Naive thymus-derived CD4-positive, alpha-beta T cell (primary cell): ENCODE data around the gene PTPRN2. TPM values are rescaled to one million over a fixed set of nuclear protein-coding genes. Genes with fewer than 3 reads are reported as not detected.
"Not testable (repeated sequence)": the region's sequence is repeated elsewhere in the genome, so short reads cannot be mapped to it uniquely, and the experiment has no call there.

Source experiments
- ATAC-seq: fragments of 150-1000 bp; cut with Tn5 transposase; 2 replicates; pipeline ENCODE4 v1.10.0; 2021; ENCODE audit warnings: mild to moderate bottlenecking, moderate library complexity
- CTCF ChIA-PET: fragments of 350-600 bp; sonication (Branson Sonifier 250); formaldehyde crosslinking; loops from one replicate; lab custom pipeline; 2021; ENCODE audit warnings: antibody characterized with exemption; lab: Charles Lee
- POLR2A ChIA-PET: fragments of 350-600 bp; sonication (Branson Sonifier 250); formaldehyde crosslinking; loops from one replicate; lab custom pipeline; 2021; ENCODE audit warnings: antibody characterized with exemption, inconsistent platforms; lab: Charles Lee
- DNase-seq, 9 donors: peaks; one replicate each; pipeline versions ENCODE4 v3.0.0 to v3.0.0-alpha.2; 2020 to 2022; ENCODE audit warnings: mixed read lengths in 1 of 9
- H3K27ac ChIP-seq: one replicate; pipeline ENCODE4 v1.7.0; 2013; ENCODE audit warnings: mild to moderate bottlenecking, low read depth, low read length, moderate library complexity
- H3K27me3 ChIP-seq, 2 donors: one replicate each; pipeline ENCODE4 v1.7.0; 2013; ENCODE audit warnings: low read length in 2 of 2, mild to moderate bottlenecking in 2 of 2, moderate library complexity in 2 of 2; ENCODE audit not compliant: control insufficient read depth in 2 of 2, insufficient read depth in 2 of 2
- H3K36me3 ChIP-seq, 3 experiments: 1 replicate in 2 of 3; 2 replicates in 1 of 3; pipeline ENCODE4 v1.7.0; 2013; ENCODE audit warnings: low read length in 3 of 3, mild to moderate bottlenecking in 3 of 3, moderate library complexity in 1 of 3; ENCODE audit not compliant: insufficient read depth in 3 of 3, control insufficient read depth in 2 of 3
- H3K4me1 ChIP-seq, 2 donors: one replicate each; pipeline ENCODE4 v1.7.0; 2013; ENCODE audit warnings: low read length in 2 of 2, mild to moderate bottlenecking in 2 of 2, moderate library complexity in 1 of 2; ENCODE audit not compliant: control insufficient read depth in 2 of 2, insufficient read depth in 2 of 2
- H3K4me3 ChIP-seq: 2 replicates; pipeline ENCODE4 v1.7.0; 2013; ENCODE audit warnings: mild to moderate bottlenecking, low read length
- H3K9me3 ChIP-seq, 3 experiments: 1 replicate in 2 of 3; 2 replicates in 1 of 3; pipeline ENCODE4 v1.7.0; 2013; ENCODE audit warnings: low read length in 3 of 3; ENCODE audit not compliant: control insufficient read depth in 2 of 3
- H3K27ac Mint-ChIP-seq, 9 donors: one replicate each; pipeline ENCODE4 v1.8.0; 2020 to 2022; ENCODE audit warnings: mixed read lengths in 9 of 9, mild to moderate bottlenecking in 8 of 9, moderate library complexity in 5 of 9, inconsistent platforms in 2 of 9
- H3K27me3 Mint-ChIP-seq, 5 donors: one replicate each; pipeline ENCODE4 v1.8.0; 2021 to 2022; ENCODE audit warnings: mixed read lengths in 5 of 5, mild to moderate bottlenecking in 1 of 5
- H3K36me3 Mint-ChIP-seq, 5 donors: one replicate each; pipeline ENCODE4 v1.8.0; 2020 to 2022; ENCODE audit warnings: mixed read lengths in 5 of 5, mild to moderate bottlenecking in 3 of 5, inconsistent platforms in 1 of 5
- H3K4me1 Mint-ChIP-seq, 7 donors: one replicate each; pipeline ENCODE4 v1.8.0; 2020 to 2022; ENCODE audit warnings: mixed read lengths in 7 of 7, mild to moderate bottlenecking in 3 of 7, inconsistent platforms in 1 of 7
- H3K4me3 Mint-ChIP-seq, 10 donors: one replicate each; pipeline ENCODE4 v1.8.0; 2020 to 2022; ENCODE audit warnings: mild to moderate bottlenecking in 10 of 10, mixed read lengths in 10 of 10, moderate library complexity in 6 of 10, inconsistent platforms in 2 of 10
- H3K9me3 Mint-ChIP-seq, 11 donors: one replicate each; pipeline ENCODE4 v1.8.0; 2020 to 2022; ENCODE audit warnings: mixed read lengths in 11 of 11, mild to moderate bottlenecking in 4 of 11, inconsistent platforms in 1 of 11, moderate library complexity in 1 of 11
- intact Hi-C, 2 donors: fragments of 100-400 bp; cut with micrococcal nuclease; formaldehyde crosslinking; loops; one replicate each; pipeline ENCODE4 v1.15.1; 2023
- polyA plus RNA-seq, 2 donors: library from polyadenylated mRNA; unstranded; fragments of 300-500 nt; fragmentation: Illumina TruSeq; gene quantifications; one replicate each; pipeline ENCODE4 v1.2.3, GENCODE V29; 2021
- total RNA-seq, 6 experiments: library from RNA in 5 of 6; stranded (reverse) in 5 of 6; gene quantifications; 1 replicate in 5 of 6; 2 replicates in 1 of 6; pipeline ENCODE4 v1.2.3 and lab custom pipeline; 2021 to 2026

Gene PTPRN2
- total and polyA plus RNA-seq, 7 experiments from 2014 or later: 0.58 to 2.3 (median 1.4) TPM

- no peaks in the 10 kb centered on the region for H3K9me3 Mint-ChIP-seq
These were observed 883.3 kb downstream of the PTPRN2 start for GRCh38 chr7:157704365-157704764.

DNA sequence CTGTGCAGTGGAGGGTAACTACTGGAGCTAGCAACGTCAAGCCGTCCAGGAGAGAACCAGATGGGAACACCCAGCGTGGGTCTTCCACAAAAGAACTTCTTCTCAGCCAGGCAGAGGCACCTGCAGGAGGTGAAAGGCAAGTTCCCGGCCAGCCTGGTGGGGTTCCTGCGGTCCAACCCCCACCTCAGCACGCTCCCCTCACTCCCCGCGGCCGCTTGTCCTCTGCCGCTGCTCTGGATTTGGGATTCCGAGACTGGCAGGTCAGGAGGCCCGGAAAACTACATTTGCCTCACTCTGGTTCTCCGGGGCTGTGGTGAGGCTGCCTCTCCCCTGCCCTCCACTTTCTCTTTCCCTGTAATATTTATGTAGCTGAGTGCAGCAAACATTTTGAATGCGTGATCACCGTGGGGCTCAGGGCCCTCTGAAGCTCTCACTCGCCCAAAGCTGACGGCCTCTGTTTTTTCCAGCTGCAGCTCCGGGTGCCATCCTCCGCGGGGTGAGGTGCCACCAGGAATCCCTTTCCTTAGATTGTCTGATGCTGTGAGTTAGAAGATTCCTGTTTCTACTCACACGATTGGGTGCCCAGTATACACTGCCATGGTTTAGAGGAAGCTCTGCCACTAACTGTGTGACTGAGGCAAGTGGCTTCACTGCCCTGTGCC is 884.0 kb downstream of the PTPRN2 start:
- H3K27ac ChIP-seq: no peak overlapping the region
- no peak for ATAC-seq
- H3K27ac Mint-ChIP-seq: peak overlapping the region in 1 of 9 donors; percentile 12

More at GRCh38 chr7:157704365-157704764, 883.3 kb downstream of the PTPRN2 start:
- intact Hi-C loops: no loop called here
- Mint-ChIP-seq H3K27me3 (peaks cover 11 to 69% (median 40%) of the 10 kb centered on the region in 5 donors), H3K27ac (no peak overlapping the region), H3K4me1 (peaks cover 0 to 1% (median 0%) of the 10 kb centered on the region in 7 donors), H3K4me3 (no peak overlapping the region), H3K36me3 (peaks cover 0 to 3% (median 0%) of the 10 kb centered on the region in 5 donors)
- H3K27ac ChIP-seq: no peak overlapping the region
- no peaks in the 10 kb centered on the region for H3K27me3 ChIP-seq
- H3K4me3 ChIP-seq: no peak overlapping the region
- no peaks in the 10 kb centered on the region for H3K9me3 ChIP-seq
- DNase-seq (no peak), ATAC-seq (no peak)
- H3K4me1 ChIP-seq: no peaks in the 10 kb centered on the region
- CTCF ChIA-PET: no interaction called here
- no peaks in the 10 kb centered on the region for H3K36me3 ChIP-seq
- POLR2A ChIA-PET: interaction anchor here (1.0 kb wide), 1 partner anchor 14 kb away, joined by 4 read pairs; no protein-coding TSS in a partner anchor

GRCh38 chr7:157703131-157703530 is 884.5 kb downstream of the PTPRN2 start:
- ATAC-seq (no peak), DNase-seq (no peak)
- Mint-ChIP-seq H3K9me3 (peaks cover 0 to 2% (median 0%) of the 10 kb centered on the region in 11 donors), H3K4me1 (no peaks in the 10 kb centered on the region), H3K27ac (peak overlapping the region in 1 of 9 donors; percentile 12), H3K36me3 (peaks cover 0 to 3% (median 0%) of the 10 kb centered on the region in 5 donors), H3K4me3 (no peak overlapping the region), H3K27me3 (peaks cover 10 to 62% (median 40%) of the 10 kb centered on the region in 5 donors)
- H3K36me3 ChIP-seq: no peaks in the 10 kb centered on the region
- H3K9me3 ChIP-seq: no peaks in the 10 kb centered on the region
- H3K4me1 ChIP-seq: no peaks in the 10 kb centered on the region
- H3K4me3 ChIP-seq: no peak overlapping the region
- H3K27ac ChIP-seq: no peak overlapping the region
- POLR2A ChIA-PET: no interaction called here
- CTCF ChIA-PET: interaction anchor here (0.6 kb wide), 1 partner anchor 35 kb away, joined by 3 read pairs; no protein-coding TSS in a partner anchor
- intact Hi-C loops: no loop called here
- no peaks in the 10 kb centered on the region for H3K27me3 ChIP-seq

More for the DNA sequence above, 884.0 kb downstream of the PTPRN2 start:
- intact Hi-C loops: no loop called here
- no peak for DNase-seq
- Mint-ChIP-seq H3K4me1 (peaks cover 0 to 1% (median 0%) of the 10 kb centered on the region in 7 donors), H3K9me3 (peaks cover 0 to 2% (median 0%) of the 10 kb centered on the region in 11 donors), H3K36me3 (peaks cover 0 to 3% (median 0%) of the 10 kb centered on the region in 5 donors), H3K27me3 (peaks cover 11 to 67% (median 40%) of the 10 kb centered on the region in 5 donors), H3K4me3 (no peak overlapping the region)
- Histone ChIP-seq H3K4me3 (no peak overlapping the region), H3K9me3 (no peaks in the 10 kb centered on the region), H3K27me3 (no peaks in the 10 kb centered on the region), H3K4me1 (no peaks in the 10 kb centered on the region), H3K36me3 (no peaks in the 10 kb centered on the region)
- ChIA-PET CTCF (interaction anchor here (0.6 kb wide), 1 partner anchor 34 kb away, joined by 3 read pairs; no protein-coding TSS in a partner anchor), POLR2A (interaction anchor here (1.0 kb wide), 1 partner anchor 13 kb away, joined by 4 read pairs; no protein-coding TSS in a partner anchor)

GRCh38 chr7:157702311-157703023 is 885.2 kb downstream of the PTPRN2 start:
- Mint-ChIP-seq H3K9me3 (peaks cover 0 to 2% (median 0%) of the 10 kb centered on the region in 11 donors), H3K27ac (no peak overlapping the region), H3K27me3 (peaks cover 10 to 60% (median 40%) of the 10 kb centered on the region in 5 donors), H3K4me1 (no peaks in the 10 kb centered on the region), H3K36me3 (peaks cover 0 to 3% (median 0%) of the 10 kb centered on the region in 5 donors), H3K4me3 (no peak overlapping the region)
- ChIA-PET CTCF (no interaction called here), POLR2A (no interaction called here)
- DNase-seq: no peak
- Histone ChIP-seq H3K9me3 (no peaks in the 10 kb centered on the region), H3K4me1 (no peaks in the 10 kb centered on the region), H3K36me3 (no peaks in the 10 kb centered on the region), H3K27ac (no peak overlapping the region), H3K4me3 (no peak overlapping the region), H3K27me3 (no peaks in the 10 kb centered on the region)
- intact Hi-C loops: no loop called here
- no peak for ATAC-seq

DNA sequence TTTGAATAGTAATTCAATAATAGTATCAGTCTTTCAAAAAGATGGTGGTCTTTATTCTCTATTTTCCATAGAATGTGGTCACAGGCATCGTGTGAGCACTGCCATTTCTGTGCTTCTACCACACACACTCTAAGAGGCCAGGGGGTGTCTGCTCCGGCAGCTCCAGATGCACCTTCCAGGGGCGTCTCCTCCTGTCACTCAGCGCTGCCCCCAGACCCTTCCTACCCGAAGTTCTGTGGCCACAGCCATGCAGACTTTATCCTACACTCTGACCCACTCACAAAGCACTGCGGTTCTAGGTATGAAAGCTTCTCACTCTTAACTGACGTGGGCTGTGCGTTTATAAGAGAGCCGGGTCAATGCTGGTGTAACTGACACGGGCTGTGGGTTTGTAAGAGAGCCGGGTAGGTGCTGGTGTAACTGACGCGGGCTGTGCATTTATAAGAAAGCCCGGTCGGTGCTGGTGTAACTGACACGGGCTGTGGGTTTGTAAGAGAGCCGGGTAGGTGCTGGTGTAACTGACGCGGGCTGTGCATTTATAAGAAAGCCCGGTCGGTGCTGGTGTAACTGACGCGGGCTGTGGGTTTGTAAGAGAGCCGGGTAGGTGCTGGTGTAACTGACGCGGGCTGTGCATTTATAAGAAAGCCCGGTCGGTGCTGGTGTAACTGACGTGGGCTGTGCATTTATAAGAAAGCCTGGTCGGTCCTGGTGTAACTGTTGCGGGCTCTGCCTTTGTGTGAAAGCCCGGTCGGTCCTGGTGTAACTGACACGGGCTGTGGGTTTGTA is 886.0 kb downstream of the PTPRN2 start:
- H3K36me3 Mint-ChIP-seq, ATAC-seq, H3K9me3 ChIP-seq, H3K4me1 ChIP-seq, H3K27me3 ChIP-seq, DNase-seq, H3K27ac Mint-ChIP-seq, H3K9me3 Mint-ChIP-seq, H3K36me3 ChIP-seq, intact Hi-C loops, H3K4me3 Mint-ChIP-seq, H3K4me1 Mint-ChIP-seq, H3K4me3 ChIP-seq, CTCF ChIA-PET, H3K27ac ChIP-seq: not testable (repeated sequence)
- POLR2A ChIA-PET: interaction anchor here (0.5 kb wide), 1 partner anchor 230 kb away, joined by 3 read pairs; no protein-coding TSS in a partner anchor
- peaks cover 11 to 60% (median 34%) of the 10 kb centered on the region in 5 donors for H3K27me3 Mint-ChIP-seq

GRCh38 chr7:157700231-157701005 is 887.2 kb downstream of the PTPRN2 start:
- intact Hi-C loops: no loop called here
- ChIA-PET CTCF (no interaction called here), POLR2A (no interaction called here)
- Histone ChIP-seq H3K27ac (no peak overlapping the region), H3K4me1 (no peaks in the 10 kb centered on the region), H3K36me3 (no peaks in the 10 kb centered on the region), H3K9me3 (no peaks in the 10 kb centered on the region), H3K4me3 (no peak overlapping the region), H3K27me3 (no peaks in the 10 kb centered on the region)
- H3K36me3 Mint-ChIP-seq: peaks cover 0 to 3% (median 0%) of the 10 kb centered on the region in 5 donors
- DNase-seq: no peak
- no peak overlapping the region for H3K27ac Mint-ChIP-seq
- no peak overlapping the region for H3K4me3 Mint-ChIP-seq
- H3K4me1 Mint-ChIP-seq: no peaks in the 10 kb centered on the region
- ATAC-seq: no peak
- H3K9me3 Mint-ChIP-seq: peaks cover 0 to 2% (median 1%) of the 10 kb centered on the region in 11 donors
- peaks cover 14 to 52% (median 36%) of the 10 kb centered on the region in 5 donors for H3K27me3 Mint-ChIP-seq
